Fibroblast of peridontal ligament (primary cell): ENCODE results near the gene TCF3.
A peak's percentile ranks its signal among the peaks of the same experiment; 100 is the strongest.

Experiments used
- DNase-seq: peaks from one replicate; pipeline ENCODE4 v3.0.0-alpha.2; 2010; ENCODE audit errors: extremely low read depth

The TCF3 gene

GRCh38 chr19:1580957-1581356 lies 71.5 kb downstream of the TCF3 start:
- no peak for DNase-seq

- no peak for DNase-seq
Measured at GRCh38 chr19:1580382-1580781, 72.0 kb downstream of the TCF3 start.

- no peak for DNase-seq
Measured at GRCh38 chr19:1579222-1579621, 73.2 kb downstream of the TCF3 start.

GRCh38 chr19:1577929-1578618 lies 74.3 kb downstream of the TCF3 start:
- DNase-seq: no peak

- no peak for DNase-seq
Measured at GRCh38 chr19:1577090-1577928, 75.1 kb downstream of the TCF3 start.

GRCh38 chr19:1576242-1577089 lies 75.9 kb downstream of the TCF3 start:
- no peak for DNase-seq

- DNase-seq: no peak
Measured at GRCh38 chr19:1575323-1576241, 76.8 kb downstream of the TCF3 start.

- DNase-seq: no peak
Measured at GRCh38 chr19:1574354-1575136, 77.9 kb downstream of the TCF3 start.

- no peak for DNase-seq
Measured at GRCh38 chr19:1572795-1573194, 79.6 kb downstream of the TCF3 start.

GRCh38 chr19:1571358-1571757 lies 81.1 kb downstream of the TCF3 start:
- no peak for DNase-seq

GRCh38 chr19:1570836-1571235 lies 81.6 kb downstream of the TCF3 start:
- DNase-seq: no peak

- DNase-seq: no peak
Measured at GRCh38 chr19:1569997-1570396, 82.4 kb downstream of the TCF3 start.

- peak; percentile 32 for DNase-seq
Measured at GRCh38 chr19:1568320-1569019, 83.9 kb downstream of the TCF3 start, which contains the start of gene MEX3D. MEX3D (minus strand) TSS chr19:1568325; CDS start chr19:1568058, 267 bp downstream.

- DNase-seq: no peak
Measured at GRCh38 chr19:1567848-1568227, 84.6 kb downstream of the TCF3 start.

GRCh38 chr19:1567116-1567847 lies 85.1 kb downstream of the TCF3 start:
- no peak for DNase-seq

- peak; percentile 76 for DNase-seq
Measured at GRCh38 chr19:1566392-1567115, 85.9 kb downstream of the TCF3 start.

GRCh38 chr19:1563251-1563650 lies 89.2 kb downstream of the TCF3 start:
- DNase-seq: no peak

GRCh38 chr19:1561236-1561842 lies 91.1 kb downstream of the TCF3 start:
- DNase-seq: no peak
